SK-N-SH treated with all-trans-retinoic acid at 6 μM for 48 hours (cell line): Measurements from ENCODE around the gene TMEM135.

Experiments used
- ATAC-seq: fragments of 200-7000 bp; cut with Tn5 transposase; 3 replicates; pipeline ENCODE4 v1.9.1; 2020; ENCODE audit warnings: mild to moderate bottlenecking, moderate library complexity
- BACH2 ChIP-seq: fragments of 250-450 bp; sonication (Bioruptor Pico); IDR thresholded peaks from 2 replicates; pipeline ENCODE4 v1.9.0; 2021; ENCODE audit warnings: mild to moderate bottlenecking, borderline replicate concordance
- CSDC2 ChIP-seq: fragments of 250-450 bp; sonication (Bioruptor Pico); IDR thresholded peaks from 2 replicates; pipeline ENCODE4 v1.5.0; 2020; ENCODE audit warnings: mild to moderate bottlenecking, moderate library complexity
- ESRRG ChIP-seq: fragments of 250-450 bp; sonication (Bioruptor Pico); IDR thresholded peaks from 2 replicates; pipeline ENCODE4 v1.6.1; 2021; ENCODE audit warnings: mild to moderate bottlenecking
- GLIS3 ChIP-seq: fragments of 250-450 bp; sonication (Bioruptor Pico); IDR thresholded peaks from 2 replicates; pipeline ENCODE4 v1.5.0; 2020; ENCODE audit warnings: mild to moderate bottlenecking, moderate library complexity
- OSR1 ChIP-seq: fragments of 250-450 bp; sonication (Bioruptor Pico); IDR thresholded peaks from 2 replicates; pipeline ENCODE4 v1.8.0; 2022; ENCODE audit warnings: moderate library complexity, mild to moderate bottlenecking, inconsistent platforms
- PATZ1 ChIP-seq: fragments of 250-450 bp; sonication (Bioruptor Pico); IDR thresholded peaks from 2 replicates; pipeline ENCODE4 v1.8.0; 2020; ENCODE audit warnings: mild to moderate bottlenecking, moderate library complexity, borderline replicate concordance
- POU6F1 ChIP-seq: fragments of 250-450 bp; sonication (Bioruptor Pico); IDR thresholded peaks from 2 replicates; pipeline ENCODE4 v1.8.0; 2021; ENCODE audit warnings: low read depth, mild to moderate bottlenecking, moderate library complexity, borderline replicate concordance
- PPARA ChIP-seq: fragments of 250-450 bp; sonication (Bioruptor Pico); IDR thresholded peaks from 2 replicates; pipeline ENCODE4 v1.5.0; 2020; ENCODE audit warnings: mild to moderate bottlenecking, borderline replicate concordance
- RARB ChIP-seq: fragments of 250-450 bp; sonication (Bioruptor Pico); IDR thresholded peaks from 2 replicates; pipeline ENCODE4 v1.8.0; 2021; ENCODE audit warnings: mild to moderate bottlenecking, moderate library complexity
- SNAI2 ChIP-seq: fragments of 250-450 bp; sonication (Bioruptor Pico); IDR thresholded peaks from 2 replicates; pipeline ENCODE4 v1.5.0; 2020; ENCODE audit warnings: mild to moderate bottlenecking, moderate library complexity
- TCF4 ChIP-seq: fragments of 250-450 bp; sonication (Bioruptor Pico); IDR thresholded peaks from 2 replicates; pipeline ENCODE4 v1.8.0; 2021; ENCODE audit warnings: mild to moderate bottlenecking, moderate library complexity, borderline replicate concordance
- TOX ChIP-seq: fragments of 250-450 bp; sonication (Bioruptor Pico); IDR thresholded peaks from 2 replicates; pipeline ENCODE4 v1.8.0; 2021; ENCODE audit warnings: mild to moderate bottlenecking, moderate library complexity, borderline replicate concordance
- ZC3H10 ChIP-seq: fragments of 250-450 bp; sonication (Bioruptor Pico); IDR thresholded peaks from 2 replicates; pipeline ENCODE4 v1.5.1; 2021; ENCODE audit warnings: mild to moderate bottlenecking, moderate library complexity
- ZFP3 ChIP-seq: fragments of 250-450 bp; sonication (Bioruptor Pico); IDR thresholded peaks from 2 replicates; pipeline ENCODE4 v1.5.0; 2020; ENCODE audit warnings: mild to moderate bottlenecking, moderate library complexity
- ZFP30 ChIP-seq: fragments of 450-650 bp; formaldehyde crosslinking; IDR thresholded peaks from 2 replicates; pipeline ENCODE4 v1.5.0; 2022; ENCODE audit warnings: mild to moderate bottlenecking, moderate library complexity
- ZNF565 ChIP-seq: fragments of 450-650 bp; formaldehyde crosslinking; conservative IDR thresholded peaks from 2 replicates; pipeline ENCODE4 v1.5.0; 2020; ENCODE audit warnings: low read depth, mild to moderate bottlenecking, moderate library complexity
- ZNF70 ChIP-seq: fragments of 450-650 bp; formaldehyde crosslinking; IDR thresholded peaks from 2 replicates; pipeline ENCODE4 v1.5.0; 2020; ENCODE audit warnings: mild to moderate bottlenecking, moderate library complexity
- ZNF8 ChIP-seq: fragments of 450-650 bp; formaldehyde crosslinking; IDR thresholded peaks from 2 replicates; pipeline ENCODE4 v1.5.0; 2020; ENCODE audit warnings: mild to moderate bottlenecking, moderate library complexity
- TF ChIP-seq, protein P1 (sequence below): fragments of 250-450 bp; sonication (Bioruptor Pico); IDR thresholded peaks from 2 replicates; pipeline ENCODE4 v1.5.0; 2020; ENCODE audit warnings: mild to moderate bottlenecking, moderate library complexity

The TMEM135 gene

GRCh38 chr11:87059596-87060390, 22.1 kb downstream of the TMEM135 start:
- no peak for ATAC-seq
- TF ChIP-seq ZNF70 (no peak), ZNF8 (CRISPR knock-in tag) (no peak), RARB (no peak), ZFP30 (CRISPR knock-in tag) (no peak), OSR1 (CRISPR knock-in tag) (no peak), TCF4 (CRISPR knock-in tag) (no peak), CSDC2 (CRISPR knock-in tag) (no peak), PPARA (no peak), POU6F1 (no peak), PATZ1 (CRISPR knock-in tag) (no peak), SNAI2 (CRISPR knock-in tag) (no peak), GLIS3 (CRISPR knock-in tag) (no peak)
- TF ChIP-seq, protein P1, sequence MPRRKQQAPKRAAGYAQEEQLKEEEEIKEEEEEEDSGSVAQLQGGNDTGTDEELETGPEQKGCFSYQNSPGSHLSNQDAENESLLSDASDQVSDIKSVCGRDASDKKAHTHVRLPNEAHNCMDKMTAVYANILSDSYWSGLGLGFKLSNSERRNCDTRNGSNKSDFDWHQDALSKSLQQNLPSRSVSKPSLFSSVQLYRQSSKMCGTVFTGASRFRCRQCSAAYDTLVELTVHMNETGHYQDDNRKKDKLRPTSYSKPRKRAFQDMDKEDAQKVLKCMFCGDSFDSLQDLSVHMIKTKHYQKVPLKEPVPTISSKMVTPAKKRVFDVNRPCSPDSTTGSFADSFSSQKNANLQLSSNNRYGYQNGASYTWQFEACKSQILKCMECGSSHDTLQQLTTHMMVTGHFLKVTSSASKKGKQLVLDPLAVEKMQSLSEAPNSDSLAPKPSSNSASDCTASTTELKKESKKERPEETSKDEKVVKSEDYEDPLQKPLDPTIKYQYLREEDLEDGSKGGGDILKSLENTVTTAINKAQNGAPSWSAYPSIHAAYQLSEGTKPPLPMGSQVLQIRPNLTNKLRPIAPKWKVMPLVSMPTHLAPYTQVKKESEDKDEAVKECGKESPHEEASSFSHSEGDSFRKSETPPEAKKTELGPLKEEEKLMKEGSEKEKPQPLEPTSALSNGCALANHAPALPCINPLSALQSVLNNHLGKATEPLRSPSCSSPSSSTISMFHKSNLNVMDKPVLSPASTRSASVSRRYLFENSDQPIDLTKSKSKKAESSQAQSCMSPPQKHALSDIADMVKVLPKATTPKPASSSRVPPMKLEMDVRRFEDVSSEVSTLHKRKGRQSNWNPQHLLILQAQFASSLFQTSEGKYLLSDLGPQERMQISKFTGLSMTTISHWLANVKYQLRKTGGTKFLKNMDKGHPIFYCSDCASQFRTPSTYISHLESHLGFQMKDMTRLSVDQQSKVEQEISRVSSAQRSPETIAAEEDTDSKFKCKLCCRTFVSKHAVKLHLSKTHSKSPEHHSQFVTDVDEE, result no peak

- no peak for ATAC-seq
- TF ChIP-seq CSDC2 (CRISPR knock-in tag), result no peak
- TF ChIP-seq ZNF565, result no peak
- TF ChIP-seq RARB, result no peak
- no peak for TF ChIP-seq ZC3H10
- TF ChIP-seq ZFP30 (CRISPR knock-in tag), result no peak
- no peak for TF ChIP-seq POU6F1
- TF ChIP-seq PATZ1 (CRISPR knock-in tag), result no peak
- no peak for TF ChIP-seq ESRRG (CRISPR knock-in tag)
- TF ChIP-seq TOX (CRISPR knock-in tag), result no peak
- no peak for TF ChIP-seq OSR1 (CRISPR knock-in tag)
- TF ChIP-seq, protein P1, result no peak
- TF ChIP-seq TCF4 (CRISPR knock-in tag), result no peak
- no peak for TF ChIP-seq BACH2 (CRISPR knock-in tag)
- TF ChIP-seq ZFP3 (CRISPR knock-in tag), result no peak
- TF ChIP-seq, all 23 proteins: peak for 0
Observed at GRCh38 chr11:87061766-87062165, 24.0 kb downstream of the TMEM135 start.
